NK-92 (cell line): ENCODE results near the gene FAM72D.
"Not testable (repeated sequence)": the region's sequence is repeated elsewhere in the genome, so short reads cannot be mapped to it uniquely, and the experiment has no call there.

Experiments used
- DNase-seq: peaks from one replicate; lab custom pipeline; 2025; ENCODE audit not compliant: unreplicated experiment; lab: John Stamatoyannopoulos, UW

FAM72D gene

GRCh38 chr1:145082483-145083255 is 13.1 kb upstream of the FAM72D start:
- DNase-seq = not testable (repeated sequence)

DNA sequence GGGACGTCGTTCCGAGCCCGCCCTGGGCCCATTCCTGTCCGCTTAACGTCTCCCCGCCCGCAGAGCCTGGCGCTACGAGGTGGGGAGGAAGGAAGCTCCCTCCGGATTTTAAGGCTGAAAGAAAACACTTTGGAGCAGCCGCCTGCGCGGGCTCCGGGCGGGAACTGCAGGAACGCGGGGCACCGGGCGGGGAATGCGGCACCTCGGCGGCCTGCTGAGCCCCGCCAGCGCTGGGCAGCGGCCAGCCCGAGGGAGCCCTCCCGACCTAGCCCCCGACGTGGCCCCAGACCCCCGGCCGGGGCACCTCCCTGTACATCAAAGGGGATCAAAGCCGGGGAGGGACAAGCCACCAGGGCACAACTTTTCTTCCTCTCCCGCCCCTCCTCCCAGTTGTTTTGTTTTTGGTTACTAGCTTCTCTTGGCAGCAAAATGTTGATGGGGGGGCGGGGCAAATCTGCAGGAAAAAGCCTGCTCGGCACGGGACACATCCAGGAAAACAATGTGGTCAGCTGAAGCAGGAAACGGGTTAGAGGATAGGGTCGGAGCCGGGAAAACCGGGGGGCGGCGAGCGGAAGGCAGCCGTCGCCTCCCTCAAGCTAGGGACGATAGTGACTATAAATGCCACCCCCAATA is 2.1 kb upstream of the FAM72D start:
- DNase-seq = not testable (repeated sequence)

DNA sequence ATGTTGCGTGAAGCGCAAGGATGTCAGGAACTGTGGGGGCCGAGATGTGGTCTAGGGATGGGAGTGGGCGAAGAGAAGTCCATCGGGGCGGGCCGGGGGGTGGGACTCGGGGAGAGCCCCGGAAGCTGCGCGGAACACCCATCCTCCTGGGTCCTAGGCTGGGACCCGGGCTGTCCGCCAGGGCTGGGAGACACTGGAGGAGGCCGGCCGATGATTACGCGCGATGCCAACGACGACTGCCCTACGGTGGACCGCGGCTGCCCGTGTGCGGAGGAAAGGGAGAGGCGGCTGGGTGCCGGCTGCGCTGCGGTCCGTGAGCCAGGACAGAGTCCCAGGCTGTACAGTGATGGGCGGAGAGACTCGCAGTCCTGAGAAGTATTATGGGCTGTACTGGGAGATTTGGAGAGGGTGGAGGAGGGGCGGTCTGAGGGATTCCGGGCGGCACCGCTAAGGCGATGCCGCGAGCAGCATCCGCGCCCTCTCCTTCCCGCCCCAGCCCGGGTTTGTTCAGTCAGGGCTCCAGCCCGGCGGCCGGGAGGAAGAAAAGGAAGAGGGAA is 1.0 kb upstream of the FAM72D start:
- DNase-seq = not testable (repeated sequence)

GRCh38 chr1:145101725-145102124 is 6.0 kb downstream of the FAM72D start:
- not testable (repeated sequence) for DNase-seq

DNA sequence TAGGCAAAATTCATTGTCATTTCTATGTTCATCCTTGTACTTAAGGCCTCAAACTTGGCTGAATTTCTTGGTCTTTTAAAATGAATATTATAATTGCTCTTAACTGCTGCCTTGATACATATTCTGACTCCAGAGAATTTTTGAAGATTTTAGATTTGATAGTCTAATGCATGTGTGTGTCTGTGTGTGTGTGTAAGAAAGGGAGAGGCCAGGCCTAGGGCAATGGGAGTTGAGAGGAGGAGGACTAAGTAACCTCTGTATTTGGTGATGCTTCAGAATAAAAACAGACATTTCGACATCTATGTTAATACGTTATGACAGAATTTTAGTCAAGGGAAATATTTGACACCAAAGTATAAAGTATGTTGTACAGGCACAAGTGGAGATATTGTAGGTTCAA is 7.5 kb downstream of the FAM72D start:
- not testable (repeated sequence) for DNase-seq

DNA sequence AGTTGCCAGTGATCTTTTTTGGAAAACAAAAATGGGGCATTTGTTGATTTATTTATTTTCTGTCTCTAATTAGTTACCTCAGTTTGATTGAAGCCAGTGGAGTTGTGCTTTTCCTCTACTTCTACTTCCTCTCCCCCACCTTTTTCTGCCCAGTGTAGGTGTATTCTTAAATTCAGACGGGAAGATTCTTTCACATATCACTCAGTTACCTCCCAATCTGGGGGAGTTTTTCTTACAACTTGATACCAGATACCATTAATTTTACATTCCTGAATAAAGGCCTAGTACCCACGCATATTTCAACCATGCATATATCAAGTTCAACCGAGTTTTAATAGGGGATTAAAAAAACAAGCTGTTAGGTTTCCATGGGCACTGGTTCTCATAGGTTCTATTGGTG is 15.9 kb downstream of the FAM72D start:
- DNase-seq = not testable (repeated sequence)

- not testable (repeated sequence) for DNase-seq
These were observed 16.9 kb downstream of the FAM72D start for GRCh38 chr1:145112703-145113102.

- DNase-seq = not testable (repeated sequence)
These were observed 18.8 kb downstream of the FAM72D start for GRCh38 chr1:145114560-145115057.

DNA sequence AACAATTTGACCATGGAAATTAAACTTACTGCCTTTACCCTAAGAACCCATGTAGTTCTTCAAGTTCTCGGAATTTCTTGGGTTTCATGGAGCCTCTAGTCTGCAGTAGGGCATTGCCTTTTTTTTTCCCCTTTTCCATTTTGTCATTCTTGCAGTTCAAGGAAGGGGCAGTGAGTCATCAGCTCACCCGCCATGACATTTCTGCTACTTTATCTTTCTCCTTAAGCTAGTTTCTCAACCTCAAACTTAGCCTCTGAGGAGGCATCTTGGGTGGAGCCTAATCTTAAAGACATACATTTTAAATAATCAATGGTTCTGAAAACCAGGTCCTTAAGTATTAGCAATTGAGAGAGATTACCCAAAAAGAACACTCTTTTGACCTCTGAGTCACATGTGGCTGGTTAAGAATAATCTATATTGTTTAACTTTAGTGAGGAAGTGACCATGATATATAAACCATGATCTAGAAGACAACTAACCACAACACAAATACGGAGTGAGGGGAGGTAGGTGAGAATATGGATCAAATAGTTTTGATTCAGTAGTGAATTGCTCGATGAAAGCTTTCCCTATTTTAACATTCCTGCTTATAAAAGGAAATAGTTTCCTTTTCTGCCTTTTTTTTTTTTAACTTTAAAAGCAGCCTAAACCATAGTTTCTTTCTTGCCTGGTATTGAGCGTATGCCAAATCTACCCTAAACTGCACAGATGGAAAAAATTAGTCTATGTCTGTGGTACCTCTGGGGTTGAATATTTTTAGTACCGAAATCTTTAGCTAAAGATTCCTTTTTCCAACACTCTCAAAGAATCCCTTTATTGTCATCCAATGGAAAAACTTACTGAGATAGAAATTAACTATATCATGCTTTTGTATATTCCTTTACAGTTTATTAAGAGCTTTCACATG is 20.1 kb downstream of the FAM72D start:
- not testable (repeated sequence) for DNase-seq

GRCh38 chr1:145119842-145120241 is 24.1 kb downstream of the FAM72D start:
- DNase-seq = not testable (repeated sequence)

DNA sequence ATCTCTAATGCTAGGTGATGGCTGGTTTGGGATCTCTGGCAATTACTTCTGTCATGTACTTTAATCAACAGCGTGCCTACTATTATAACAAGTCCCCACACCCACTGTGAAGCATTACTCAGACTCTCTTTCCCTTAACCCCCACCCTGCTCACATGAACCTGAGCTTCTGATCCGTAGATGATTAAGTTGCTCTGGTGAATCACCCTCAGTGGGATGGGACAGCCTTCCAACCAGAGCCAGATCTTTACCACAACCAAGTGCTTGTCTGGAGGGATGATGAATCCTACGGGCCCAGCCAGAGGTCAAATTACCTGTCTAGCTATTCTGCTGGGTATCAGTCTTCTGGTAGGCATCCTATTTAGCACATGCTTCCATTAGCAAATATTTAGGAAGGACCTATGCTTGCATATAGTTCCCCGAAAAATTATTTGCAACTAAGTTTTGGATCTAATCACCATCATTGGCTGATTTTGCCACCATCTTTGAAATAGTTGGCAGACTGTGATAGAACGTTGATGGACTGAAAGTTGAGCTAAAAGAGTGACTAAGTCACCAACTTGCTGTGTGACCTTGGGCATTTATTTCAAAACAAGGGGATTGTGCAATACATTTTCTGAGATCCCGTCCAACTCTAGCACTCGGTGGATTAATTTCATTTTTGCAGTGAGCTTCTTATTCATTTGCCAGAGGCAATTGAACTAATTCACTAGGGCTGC is 26.7 kb downstream of the FAM72D start:
- not testable (repeated sequence) for DNase-seq

DNA sequence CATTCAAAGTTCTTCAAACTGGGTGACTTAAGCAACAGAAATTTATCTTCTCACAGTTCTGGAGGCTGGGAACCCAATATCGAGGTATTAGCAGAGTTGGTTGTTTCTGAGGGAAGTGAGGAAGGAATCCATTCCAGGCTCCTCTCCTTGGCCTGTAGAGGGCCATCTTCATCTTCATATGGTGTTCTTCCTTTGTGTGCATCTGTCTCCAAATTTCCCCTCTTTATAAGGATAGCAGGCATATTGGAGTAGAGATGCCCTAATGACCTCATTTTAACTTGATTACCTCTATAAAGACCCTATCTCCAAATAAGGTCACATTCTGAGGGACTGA is 27.3 kb downstream of the FAM72D start:
- not testable (repeated sequence) for DNase-seq

- DNase-seq = not testable (repeated sequence)
These were observed 28.3 kb downstream of the FAM72D start for GRCh38 chr1:145123992-145124641.

GRCh38 chr1:145125112-145125511 is 29.3 kb downstream of the FAM72D start:
- DNase-seq = not testable (repeated sequence)

- DNase-seq = not testable (repeated sequence)
These were observed 31.4 kb downstream of the FAM72D start for GRCh38 chr1:145127144-145127543.

GRCh38 chr1:145128697-145129469 is 33.1 kb downstream of the FAM72D start:
- DNase-seq = not testable (repeated sequence)

DNA sequence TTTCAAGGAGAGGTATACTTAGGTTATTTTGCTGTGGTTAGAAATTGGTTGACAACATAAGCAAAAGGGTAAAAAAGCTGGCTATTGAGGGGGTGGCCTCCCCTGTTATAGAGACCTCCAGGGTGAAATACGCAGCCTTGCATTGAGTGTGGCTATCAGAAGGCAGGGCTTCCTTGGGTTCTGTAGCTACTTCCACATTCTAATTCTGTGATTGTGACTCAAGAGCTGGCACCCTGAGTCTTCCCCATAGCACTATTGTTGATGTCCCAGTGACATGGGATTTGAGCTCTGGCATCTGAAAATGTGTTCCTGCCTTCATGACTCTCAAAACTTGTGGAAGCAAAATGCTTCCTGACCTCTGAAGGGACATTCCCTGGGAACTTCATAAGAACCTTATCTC is 38.7 kb downstream of the FAM72D start:
- DNase-seq = not testable (repeated sequence)

DNA sequence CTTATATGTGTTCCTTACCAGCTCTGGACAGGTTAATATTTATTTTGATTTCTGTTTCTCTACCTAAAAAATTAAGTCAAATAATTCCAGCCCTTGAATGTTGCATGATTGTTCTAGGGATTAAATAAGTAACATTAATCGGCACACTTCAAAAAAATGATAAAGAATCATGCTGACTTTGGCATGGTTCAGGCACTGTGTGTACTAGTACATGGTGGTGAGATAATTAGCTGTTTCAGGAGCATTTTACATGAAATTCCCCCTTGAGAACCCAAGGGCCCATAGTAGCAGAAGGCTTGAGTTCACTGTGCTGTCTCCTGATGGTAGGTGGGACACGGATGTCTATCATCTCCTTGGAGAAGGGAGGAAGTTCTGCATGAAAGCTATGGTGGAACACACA is 44.8 kb downstream of the FAM72D start:
- not testable (repeated sequence) for DNase-seq
